Ishikawa (cell line): ENCODE measurements around the gene VRK2.

Experiments
- CREB1 ChIP-seq: IDR thresholded peaks from 2 replicates; pipeline ENCODE4 v1.6.1; 2012; ENCODE audit warnings: low read depth
- FOXM1 ChIP-seq: IDR thresholded peaks from 2 replicates; pipeline ENCODE4 v1.6.1; 2012; ENCODE audit warnings: low read depth, borderline replicate concordance
- NFIC ChIP-seq: IDR thresholded peaks from 2 replicates; pipeline ENCODE4 v1.6.1; 2012
- USF1 ChIP-seq: IDR thresholded peaks from 2 replicates; pipeline ENCODE4 v1.6.1; 2012
- ZBTB7A ChIP-seq: IDR thresholded peaks from 2 replicates; pipeline ENCODE4 v1.6.1; 2012; ENCODE audit warnings: low read depth

GRCh38 chr2:58203018-58203417 lies 156.4 kb downstream of the VRK2 start:
- TF ChIP-seq CREB1 (no peak), NFIC (no peak), USF1 (no peak), ZBTB7A (no peak), FOXM1 (no peak)
